ENCODE measurements around the gene TXNRD2.
A peak's percentile ranks its signal among the peaks of the same experiment; 100 is the strongest.

TXNRD2 gene

DNA sequence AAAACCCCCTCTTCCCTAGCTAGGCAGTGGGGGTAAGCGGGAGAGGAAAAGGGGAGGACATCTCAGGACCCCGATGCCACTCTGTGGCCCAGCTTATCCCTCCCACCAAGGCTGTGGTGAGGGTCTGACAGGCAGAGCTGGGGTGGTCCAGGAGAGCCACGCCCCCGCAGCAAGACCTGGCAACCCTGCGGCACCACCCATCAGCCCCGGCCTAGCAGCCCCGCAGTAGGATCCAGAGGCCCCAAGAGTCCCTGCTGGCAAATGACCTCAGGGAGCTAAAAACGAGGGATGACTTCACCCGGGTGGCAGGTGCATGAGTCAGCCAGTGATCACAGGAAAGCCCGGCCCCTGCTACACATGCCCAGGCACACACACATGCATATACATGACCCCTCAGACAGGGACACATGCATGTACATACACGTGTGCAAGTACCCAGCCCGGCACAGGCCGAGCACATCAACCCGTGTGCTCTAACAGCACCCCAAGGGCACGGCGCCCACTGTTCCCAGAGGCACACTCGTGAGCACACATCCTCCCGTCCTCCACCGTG, 42.7 kb upstream of the TXNRD2 start:
- H3K14ac ChIP-seq (ENCODE audit: low read length), result no peak overlapping the region
- peak overlapping the region; percentile 19 for H4K8ac ChIP-seq (ENCODE audit: low read depth, low read length)
- peaks cover 27% of the 10 kb centered on the region for H3K79me1 ChIP-seq (ENCODE audit: low read depth, low read length)
- no peak overlapping the region for H2BK120ac ChIP-seq (ENCODE audit: low read depth, low read length)
- no peaks in the 10 kb centered on the region for H3K9me3 ChIP-seq (replicated peaks in 1 of 2; ENCODE audit: control insufficient read depth in 2 of 2, insufficient read depth in 1 of 2, low read depth in 1 of 2, low read length in 2 of 2)
- H3K27me3 ChIP-seq (ENCODE audit: control insufficient read depth in 3 of 3, insufficient read depth in 3 of 3, low read depth in 1 of 3, low read length in 3 of 3), result no peaks in the 10 kb centered on the region
- peaks cover 20 to 23% of the 10 kb centered on the region in 2 donors for H3K4me1 ChIP-seq (ENCODE audit: control insufficient read depth in 2 of 2, insufficient read depth in 1 of 2, low read depth in 1 of 2, low read length in 2 of 2)
- H3K18ac ChIP-seq (ENCODE audit: low read length), result peak overlapping the region; percentile 25
- no peak overlapping the region for H3K4ac ChIP-seq (ENCODE audit: low read length)
- H2BK12ac ChIP-seq (ENCODE audit: low read length), result no peak overlapping the region
- WGBS, 2 donors (ENCODE audit: extremely low coverage in 2 of 2, insufficient read length in 2 of 2, insufficient replicate concordance in 1 of 2), result no CpG with 5 or more reads among the region's 19 CpGs
- no peak overlapping the region for H3K4me3 ChIP-seq (ENCODE audit: low read length in 2 of 2)
- no peak overlapping the region for H2BK15ac ChIP-seq (ENCODE audit: low read length)
- H3K36me3 ChIP-seq (replicated peaks in 1 of 2; ENCODE audit: control insufficient read depth in 2 of 2, insufficient read depth in 2 of 2, low read length in 2 of 2), result peaks cover 27 to 47% of the 10 kb centered on the region in 2 donors
- no peak overlapping the region for H2AFZ ChIP-seq (ENCODE audit: low read length)
- H3K27ac ChIP-seq (replicated peaks; ENCODE audit: low read length), result no peak overlapping the region
- no peak for DNase-seq (ENCODE audit: low spot score)
- H2AK5ac ChIP-seq (ENCODE audit: low read depth, low read length), result no peak overlapping the region
- H4K91ac ChIP-seq (ENCODE audit: low read depth, low read length, poor library complexity), result no peak overlapping the region
- peak overlapping the region; percentile 1 for H2BK5ac ChIP-seq (ENCODE audit: low read length)
- peak overlapping the region; percentile 45 for H3K23ac ChIP-seq (ENCODE audit: low read depth, low read length, poor library complexity)
- peak overlapping the region; percentile 72 for H3K9ac ChIP-seq (ENCODE audit: low read depth, low read length, poor library complexity)
- H3K4me2 ChIP-seq (ENCODE audit: insufficient read depth, low read length, poor library complexity, severe bottlenecking), result no peak overlapping the region

DNA sequence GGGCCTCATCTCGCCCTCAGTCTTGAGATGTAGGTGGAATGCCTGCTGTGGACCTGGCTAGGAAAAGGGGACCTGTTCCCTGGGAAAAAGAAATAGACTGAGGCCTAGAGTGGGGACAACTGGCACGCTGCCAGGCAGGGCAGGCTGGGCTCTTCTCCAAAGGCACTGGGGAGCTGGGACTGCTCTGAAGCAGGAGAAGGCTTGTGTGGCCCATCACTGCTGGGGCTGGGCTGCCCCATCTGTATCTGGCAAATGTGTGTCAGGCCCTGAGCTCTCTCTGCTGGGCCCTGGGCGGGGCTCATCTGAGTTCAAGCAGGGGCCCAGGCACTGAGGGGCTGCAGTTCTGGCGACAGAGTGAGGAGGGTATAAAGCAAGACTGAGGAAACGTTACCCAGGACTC, 42.1 kb upstream of the TXNRD2 start:
- H3K4me3 ChIP-seq (ENCODE audit: low read length in 2 of 2), result no peak overlapping the region
- H3K9me3 ChIP-seq (replicated peaks in 1 of 2; ENCODE audit: control insufficient read depth in 2 of 2, insufficient read depth in 1 of 2, low read depth in 1 of 2, low read length in 2 of 2), result no peaks in the 10 kb centered on the region
- H4K8ac ChIP-seq (ENCODE audit: low read depth, low read length), result no peak overlapping the region
- no peak overlapping the region for H2BK15ac ChIP-seq (ENCODE audit: low read length)
- peaks cover 33 to 53% of the 10 kb centered on the region in 2 donors for H3K36me3 ChIP-seq (replicated peaks in 1 of 2; ENCODE audit: control insufficient read depth in 2 of 2, insufficient read depth in 2 of 2, low read length in 2 of 2)
- no peak overlapping the region for H2AFZ ChIP-seq (ENCODE audit: low read length)
- no peak overlapping the region for H3K23ac ChIP-seq (ENCODE audit: low read depth, low read length, poor library complexity)
- H3K4me1 ChIP-seq (ENCODE audit: control insufficient read depth in 2 of 2, insufficient read depth in 1 of 2, low read depth in 1 of 2, low read length in 2 of 2), result peaks cover 20 to 23% of the 10 kb centered on the region in 2 donors
- H3K14ac ChIP-seq (ENCODE audit: low read length), result no peak overlapping the region
- H3K4ac ChIP-seq (ENCODE audit: low read length), result no peak overlapping the region
- no peak overlapping the region for H2BK5ac ChIP-seq (ENCODE audit: low read length)
- H3K9ac ChIP-seq (ENCODE audit: low read depth, low read length, poor library complexity), result peak overlapping the region; percentile 39
- no peak overlapping the region for H3K18ac ChIP-seq (ENCODE audit: low read length)
- H3K27ac ChIP-seq (replicated peaks; ENCODE audit: low read length), result no peak overlapping the region
- H3K79me1 ChIP-seq (ENCODE audit: low read depth, low read length), result peaks cover 28% of the 10 kb centered on the region
- H4K91ac ChIP-seq (ENCODE audit: low read depth, low read length, poor library complexity), result no peak overlapping the region
- no peak overlapping the region for H2AK5ac ChIP-seq (ENCODE audit: low read depth, low read length)
- no CpG with 5 or more reads among the region's 5 CpGs for WGBS, 2 donors (ENCODE audit: extremely low coverage in 2 of 2, insufficient read length in 2 of 2, insufficient replicate concordance in 1 of 2)
- no peak overlapping the region for H2BK120ac ChIP-seq (ENCODE audit: low read depth, low read length)
- no peaks in the 10 kb centered on the region for H3K27me3 ChIP-seq (ENCODE audit: control insufficient read depth in 3 of 3, insufficient read depth in 3 of 3, low read depth in 1 of 3, low read length in 3 of 3)
- no peak overlapping the region for H2BK12ac ChIP-seq (ENCODE audit: low read length)
- DNase-seq (ENCODE audit: low spot score), result no peak
- no peak overlapping the region for H3K4me2 ChIP-seq (ENCODE audit: insufficient read depth, low read length, poor library complexity, severe bottlenecking)

DNA sequence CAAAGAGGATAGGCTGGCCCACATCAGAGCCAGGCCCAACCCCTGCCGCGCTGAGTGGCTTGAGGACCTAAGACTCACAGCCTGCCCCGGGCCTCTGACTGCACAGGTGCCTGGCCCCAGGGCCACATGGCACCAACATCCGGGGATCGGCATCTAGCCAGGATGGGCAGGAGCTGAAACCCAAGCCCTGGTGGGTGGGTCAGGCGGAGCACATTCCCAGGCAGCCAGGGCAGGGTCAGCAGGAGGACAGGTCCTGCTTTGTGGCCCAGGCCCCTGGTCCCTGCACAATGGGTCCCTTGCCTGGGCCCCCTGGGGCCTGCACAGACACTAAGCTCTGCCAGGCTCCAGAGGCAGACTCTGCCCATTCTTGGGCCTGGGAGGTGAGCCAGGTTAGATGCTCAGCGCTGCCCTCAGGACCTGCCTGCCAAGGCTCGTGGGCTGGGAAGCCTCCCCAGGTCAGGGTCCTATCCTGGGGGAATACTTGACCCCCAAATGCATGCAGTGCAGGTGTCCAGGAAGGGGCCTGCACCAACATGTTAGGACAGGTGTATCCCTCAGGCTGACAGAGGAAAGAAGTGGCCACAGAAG, 41.5 kb upstream of the TXNRD2 start:
- no CpG with 5 or more reads among the region's 8 CpGs for WGBS, 2 donors (ENCODE audit: extremely low coverage in 2 of 2, insufficient read length in 2 of 2, insufficient replicate concordance in 1 of 2)
- H3K27ac ChIP-seq (replicated peaks; ENCODE audit: low read length), result no peak overlapping the region
- peaks cover 38 to 59% of the 10 kb centered on the region in 2 donors for H3K36me3 ChIP-seq (replicated peaks in 1 of 2; ENCODE audit: control insufficient read depth in 2 of 2, insufficient read depth in 2 of 2, low read length in 2 of 2)

DNA sequence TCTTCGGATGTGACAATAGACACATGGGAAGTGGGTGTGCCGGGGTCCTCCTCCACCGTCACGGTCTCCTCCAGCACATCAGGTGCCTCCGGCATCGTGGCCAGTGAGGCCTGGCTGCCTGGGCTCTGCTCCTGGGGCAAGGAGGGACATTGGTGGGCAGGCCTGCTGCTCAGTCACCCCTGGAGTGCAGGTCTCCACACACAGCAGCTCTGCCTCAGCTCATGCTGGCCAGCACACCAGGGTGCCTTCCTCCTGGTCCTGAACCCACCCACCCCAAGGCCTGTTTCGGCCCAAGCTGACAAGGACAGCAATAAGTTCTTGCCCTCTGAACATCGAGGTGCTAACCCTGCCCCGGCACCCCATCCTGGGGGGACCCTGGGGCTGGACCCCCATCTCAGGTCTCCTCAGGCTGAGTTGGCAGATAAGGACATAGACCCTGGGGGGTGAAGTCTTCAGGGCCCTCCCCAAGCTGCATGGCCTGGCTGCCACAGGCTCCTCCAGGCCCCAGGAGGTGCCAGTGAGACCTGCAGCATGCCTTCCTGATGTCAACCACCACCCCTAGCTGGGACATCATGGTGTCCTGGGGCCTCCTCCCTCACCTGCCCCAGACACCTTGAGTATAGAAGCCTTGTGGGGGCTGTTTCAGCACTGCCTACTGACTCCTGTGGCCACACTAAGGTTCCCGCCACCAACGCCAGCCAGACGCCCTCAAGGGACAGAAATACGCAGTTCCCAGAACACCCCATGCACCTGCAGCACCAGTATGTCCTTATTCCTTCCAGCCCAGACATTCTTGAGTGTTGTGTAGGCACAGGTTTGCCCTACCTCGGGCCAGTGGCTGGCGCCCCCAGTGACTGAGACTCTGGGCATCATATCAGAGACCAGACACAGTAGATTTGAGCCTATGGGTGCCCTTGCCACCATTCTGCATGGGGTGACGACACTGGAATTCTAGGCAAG, 40.6 kb upstream of the TXNRD2 start:
- Histone ChIP-seq H3K18ac (ENCODE audit: low read length) (no peak overlapping the region), H3K4me3 (ENCODE audit: low read length in 2 of 2) (no peak overlapping the region), H2BK12ac (ENCODE audit: low read length) (no peak overlapping the region), H2AK5ac (ENCODE audit: low read depth, low read length) (no peak overlapping the region), H4K8ac (ENCODE audit: low read depth, low read length) (no peak overlapping the region), H3K4me1 (ENCODE audit: control insufficient read depth in 2 of 2, insufficient read depth in 1 of 2, low read depth in 1 of 2, low read length in 2 of 2) (peaks cover 17 to 19% of the 10 kb centered on the region in 2 donors), H3K27me3 (ENCODE audit: control insufficient read depth in 3 of 3, insufficient read depth in 3 of 3, low read depth in 1 of 3, low read length in 3 of 3) (no peaks in the 10 kb centered on the region), H3K9me3 (replicated peaks in 1 of 2; ENCODE audit: control insufficient read depth in 2 of 2, insufficient read depth in 1 of 2, low read depth in 1 of 2, low read length in 2 of 2) (no peaks in the 10 kb centered on the region), H3K27ac (replicated peaks; ENCODE audit: low read length) (no peak overlapping the region), H3K79me1 (ENCODE audit: low read depth, low read length) (peaks cover 28% of the 10 kb centered on the region), H2AFZ (ENCODE audit: low read length) (no peak overlapping the region), H3K4ac (ENCODE audit: low read length) (no peak overlapping the region), H3K36me3 (replicated peaks in 1 of 2; ENCODE audit: control insufficient read depth in 2 of 2, insufficient read depth in 2 of 2, low read length in 2 of 2) (peaks cover 43 to 68% of the 10 kb centered on the region in 2 donors), H3K14ac (ENCODE audit: low read length) (no peak overlapping the region), H2BK5ac (ENCODE audit: low read length) (no peak overlapping the region), H3K23ac (ENCODE audit: low read depth, low read length, poor library complexity) (peak overlapping the region; percentile 4), H4K91ac (ENCODE audit: low read depth, low read length, poor library complexity) (no peak overlapping the region), H2BK15ac (ENCODE audit: low read length) (no peak overlapping the region), H3K9ac (ENCODE audit: low read depth, low read length, poor library complexity) (no peak overlapping the region), H2BK120ac (ENCODE audit: low read depth, low read length) (no peak overlapping the region), H3K4me2 (ENCODE audit: insufficient read depth, low read length, poor library complexity, severe bottlenecking) (no peak overlapping the region)
- no CpG with 5 or more reads among the region's 16 CpGs for WGBS, 2 donors (ENCODE audit: extremely low coverage in 2 of 2, insufficient read length in 2 of 2, insufficient replicate concordance in 1 of 2)
- DNase-seq (ENCODE audit: low spot score), result no peak

More for the DNA sequence above, 41.5 kb upstream of the TXNRD2 start:
- Histone ChIP-seq H2BK15ac (ENCODE audit: low read length) (no peak overlapping the region), H3K4me2 (ENCODE audit: insufficient read depth, low read length, poor library complexity, severe bottlenecking) (no peak overlapping the region), H2BK12ac (ENCODE audit: low read length) (no peak overlapping the region), H4K91ac (ENCODE audit: low read depth, low read length, poor library complexity) (no peak overlapping the region), H3K14ac (ENCODE audit: low read length) (no peak overlapping the region), H3K9me3 (replicated peaks in 1 of 2; ENCODE audit: control insufficient read depth in 2 of 2, insufficient read depth in 1 of 2, low read depth in 1 of 2, low read length in 2 of 2) (no peaks in the 10 kb centered on the region), H3K27me3 (ENCODE audit: control insufficient read depth in 3 of 3, insufficient read depth in 3 of 3, low read depth in 1 of 3, low read length in 3 of 3) (no peaks in the 10 kb centered on the region), H4K8ac (ENCODE audit: low read depth, low read length) (no peak overlapping the region), H3K4me1 (ENCODE audit: control insufficient read depth in 2 of 2, insufficient read depth in 1 of 2, low read depth in 1 of 2, low read length in 2 of 2) (peaks cover 20 to 23% of the 10 kb centered on the region in 2 donors), H3K18ac (ENCODE audit: low read length) (no peak overlapping the region), H3K4ac (ENCODE audit: low read length) (no peak overlapping the region), H3K79me1 (ENCODE audit: low read depth, low read length) (peaks cover 28% of the 10 kb centered on the region), H2BK120ac (ENCODE audit: low read depth, low read length) (no peak overlapping the region), H3K23ac (ENCODE audit: low read depth, low read length, poor library complexity) (no peak overlapping the region), H2BK5ac (ENCODE audit: low read length) (peak overlapping the region; percentile 29), H3K4me3 (ENCODE audit: low read length in 2 of 2) (no peak overlapping the region), H2AK5ac (ENCODE audit: low read depth, low read length) (no peak overlapping the region), H2AFZ (ENCODE audit: low read length) (no peak overlapping the region), H3K9ac (ENCODE audit: low read depth, low read length, poor library complexity) (no peak overlapping the region)
- no peak for DNase-seq (ENCODE audit: low spot score)

Data from neuronal stem cell (in vitro differentiated cells).